Spleen (tissue), 11 donors: Measurements from ENCODE around the gene FGD6. TPM values are rescaled to one million over a fixed set of nuclear protein-coding genes. Genes with fewer than 3 reads are reported as not detected.

Experiments
- DNase-seq: peaks from one replicate; pipeline ENCODE4 v3.0.0-alpha.2; 2020
- H3K27ac ChIP-seq, 8 donors: fragments of 200-600 bp; sonication (generic) in 7 of 8; 1 replicate in 4 of 8; 2 replicates in 4 of 8; pipeline versions ENCODE4 v1.5.0 to v1.8.0; 2016 to 2021; ENCODE audit warnings: inconsistent platforms in 4 of 8, mild to moderate bottlenecking in 4 of 8, moderate library complexity in 1 of 8
- H3K27me3 ChIP-seq, 7 donors: fragments of 200-600 bp; sonication (generic) in 6 of 7; replicated peaks in 1 of 7; 1 replicate in 4 of 7; 2 replicates in 3 of 7; pipeline versions ENCODE4 v1.5.0 to v1.8.0; 2016 to 2021; ENCODE audit warnings: inconsistent platforms in 3 of 7, mild to moderate bottlenecking in 1 of 7
- H3K36me3 ChIP-seq, 6 donors: fragments of 200-600 bp; sonication (generic) in 5 of 6; 1 replicate in 4 of 6; 2 replicates in 2 of 6; pipeline versions ENCODE4 v1.5.0 to v1.8.0; 2016 to 2021; ENCODE audit warnings: inconsistent platforms in 2 of 6
- H3K4me1 ChIP-seq, 6 donors: fragments of 200-600 bp; sonication (generic) in 5 of 6; 1 replicate in 3 of 6; 2 replicates in 3 of 6; pipeline versions ENCODE4 v1.5.0 to v1.8.0; 2016 to 2021; ENCODE audit warnings: inconsistent platforms in 3 of 6
- H3K4me3 ChIP-seq, 8 donors: fragments of 200-600 bp; sonication (generic) in 7 of 8; 1 replicate in 4 of 8; 2 replicates in 4 of 8; pipeline versions ENCODE4 v1.5.0 to v1.8.0; 2016 to 2021; ENCODE audit warnings: inconsistent platforms in 4 of 8, mild to moderate bottlenecking in 4 of 8, moderate library complexity in 2 of 8
- H3K9me3 ChIP-seq, 8 donors: fragments of 200-600 bp; sonication (generic) in 7 of 8; 1 replicate in 4 of 8; 2 replicates in 4 of 8; pipeline versions ENCODE4 v1.5.0 to v1.8.0; 2016 to 2021; ENCODE audit warnings: inconsistent platforms in 4 of 8
- POLR2A ChIP-seq, 3 donors: fragments of 450-650 bp; IDR thresholded peaks; one replicate each; pipeline ENCODE4 v1.5.1; 2017; ENCODE audit warnings: antibody characterized with exemption in 3 of 3, mild to moderate bottlenecking in 1 of 3
- POLR2AphosphoS5 ChIP-seq, 3 donors: sonication (generic); formaldehyde crosslinking; IDR thresholded peaks; one replicate each; pipeline ENCODE4 v1.5.1; 2017; ENCODE audit warnings: antibody characterized with exemption in 3 of 3
- WGBS, 5 donors: extraction: QIAGEN DNeasy Blood & Tissue Kit in 3 of 5; methylation state at CpG; one replicate each; pipeline versions ENCODE4 v1.1.5 to v1.1.7; 2013 to 2018; 5-methylcytosine and 5-hydroxymethylcytosine counted together
- intact Hi-C: fragments of 100-400 bp; cut with DNase I; formaldehyde crosslinking; loops from one replicate; pipeline ENCODE4 v1.15.0; 2023; ENCODE audit warnings: low total_unique reads
- polyA plus RNA-seq, 3 donors: library from polyadenylated mRNA; stranded (reverse); fragments of 200-250 nt; gene quantifications; one replicate each; pipeline ENCODE4 v1.2.1, GENCODE V29; 2013
- total RNA-seq, 7 donors: library from RNA; depleted of rRNA in 3 of 7; stranded (reverse); fragments of >200 nt in 3 of 7; fragmentation: NEBNext Ultra II Directional in 4 of 7; extraction: Animal tissue kit (Norgen Biotek cat#: 25700) in 4 of 7; gene quantifications; one replicate each; pipeline versions ENCODE4 v1.1.0 to v1.2.1, GENCODE V29; 2016 to 2021
- TF ChIP-seq, protein P1 (sequence below), 11 experiments: fragments of 200-600 bp in 7 of 11; fragments of 450-650 bp in 4 of 11; sonication (generic) in 4 of 11; IDR thresholded peaks in 8 of 11; conservative IDR thresholded peaks in 3 of 11; 1 replicate in 7 of 11; 2 replicates in 4 of 11; pipeline versions ENCODE4 v1.4.0 to v1.8.0; 2016 to 2021; ENCODE audit warnings: antibody characterized with exemption in 11 of 11, inconsistent platforms in 4 of 11, mild to moderate bottlenecking in 1 of 11
- donor health status: healthy with polysubstance abuse.
- donor health status: DM: no; HTN: no; CAD: no; lungs with moderate emphysema.
- donor health status: DM: no; HTN: no; CAD: no.
- donor health status: Bipolar disorder and iron deficiency.
- donor health status: healthy.
- donor health status: DM: no; HTN: no; CAD: no.
- donor health status: DM: yes; HTN: yes; CAD: no.

Gene FGD6
- total and polyA plus RNA-seq, 10 donors = 0.78 to 13.0 (median 10.4) TPM

DNA sequence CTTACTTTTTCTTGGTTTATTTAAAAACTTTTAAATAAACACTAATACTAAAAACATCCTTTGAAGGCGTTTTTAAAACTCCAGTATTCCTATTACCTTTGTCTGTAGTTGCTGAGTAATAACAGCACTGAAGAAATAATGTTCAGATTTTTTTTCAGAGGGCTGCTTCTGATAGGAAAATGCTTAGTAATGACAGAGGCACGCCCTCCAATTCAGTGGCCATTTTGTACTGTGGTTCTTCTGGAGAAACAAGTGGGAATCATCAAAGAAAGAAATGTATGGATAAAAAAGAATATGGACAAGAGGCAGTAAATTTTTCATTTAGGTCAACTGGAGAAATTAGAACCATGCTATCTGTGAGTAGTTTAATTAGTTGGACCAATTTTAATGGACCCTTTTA is 13.9 kb upstream of the FGD6 start:
- no peaks in the 10 kb centered on the region for H3K9me3 ChIP-seq
- 68 to 84% (median 73%) methylated on average over 2 of the region's 2 CpGs for WGBS, 5 donors
- DNase-seq = no peak
- H3K27ac ChIP-seq = no peak overlapping the region
- peaks cover 0 to 44% (median 25%) of the 10 kb centered on the region in 6 donors for H3K4me1 ChIP-seq
- no peaks in the 10 kb centered on the region for H3K27me3 ChIP-seq
- H3K4me3 ChIP-seq = no peak overlapping the region
- H3K36me3 ChIP-seq = peaks cover 0 to 6% (median 0%) of the 10 kb centered on the region in 6 donors
- TF ChIP-seq POLR2AphosphoS5 (IDR thresholded peaks at IDR 0.05) = no peak
- no peak for TF ChIP-seq POLR2A (IDR thresholded peaks at IDR 0.05)
- TF ChIP-seq, protein P1, sequence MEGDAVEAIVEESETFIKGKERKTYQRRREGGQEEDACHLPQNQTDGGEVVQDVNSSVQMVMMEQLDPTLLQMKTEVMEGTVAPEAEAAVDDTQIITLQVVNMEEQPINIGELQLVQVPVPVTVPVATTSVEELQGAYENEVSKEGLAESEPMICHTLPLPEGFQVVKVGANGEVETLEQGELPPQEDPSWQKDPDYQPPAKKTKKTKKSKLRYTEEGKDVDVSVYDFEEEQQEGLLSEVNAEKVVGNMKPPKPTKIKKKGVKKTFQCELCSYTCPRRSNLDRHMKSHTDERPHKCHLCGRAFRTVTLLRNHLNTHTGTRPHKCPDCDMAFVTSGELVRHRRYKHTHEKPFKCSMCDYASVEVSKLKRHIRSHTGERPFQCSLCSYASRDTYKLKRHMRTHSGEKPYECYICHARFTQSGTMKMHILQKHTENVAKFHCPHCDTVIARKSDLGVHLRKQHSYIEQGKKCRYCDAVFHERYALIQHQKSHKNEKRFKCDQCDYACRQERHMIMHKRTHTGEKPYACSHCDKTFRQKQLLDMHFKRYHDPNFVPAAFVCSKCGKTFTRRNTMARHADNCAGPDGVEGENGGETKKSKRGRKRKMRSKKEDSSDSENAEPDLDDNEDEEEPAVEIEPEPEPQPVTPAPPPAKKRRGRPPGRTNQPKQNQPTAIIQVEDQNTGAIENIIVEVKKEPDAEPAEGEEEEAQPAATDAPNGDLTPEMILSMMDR (IDR thresholded peaks at IDR 0.05 in 8 of 11, conservative IDR thresholded peaks at IDR 0.05 in 3 of 11) = no peak
- intact Hi-C loops = no loop called here

DNA sequence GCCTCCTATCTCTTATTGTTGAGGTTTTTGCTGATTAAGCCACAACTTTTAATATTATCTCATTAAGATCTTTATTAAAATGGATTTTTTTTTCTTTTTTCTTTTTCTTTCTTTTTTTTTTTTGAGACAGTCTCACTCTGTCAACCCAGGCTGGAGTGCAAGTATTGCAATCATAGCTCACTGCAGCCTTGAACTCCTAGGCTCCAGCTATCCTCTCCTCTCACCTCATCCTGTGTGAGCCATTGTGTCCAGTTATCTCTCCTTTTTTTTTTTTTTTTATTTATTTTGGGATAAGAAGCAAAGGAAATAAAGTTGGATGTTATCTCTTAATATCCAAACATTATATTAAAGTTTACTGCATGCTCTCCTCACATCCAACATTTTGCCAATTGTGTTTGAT is 13.0 kb upstream of the FGD6 start:
- no peaks in the 10 kb centered on the region for H3K27me3 ChIP-seq
- H3K4me1 ChIP-seq = peaks cover 0 to 44% (median 25%) of the 10 kb centered on the region in 6 donors
- intact Hi-C loops = no loop called here
- H3K27ac ChIP-seq = no peak overlapping the region
- no peak for DNase-seq
- no peak for TF ChIP-seq POLR2A (IDR thresholded peaks at IDR 0.05)
- no peak for TF ChIP-seq POLR2AphosphoS5 (IDR thresholded peaks at IDR 0.05)
- TF ChIP-seq, protein P1 (IDR thresholded peaks at IDR 0.05 in 8 of 11, conservative IDR thresholded peaks at IDR 0.05 in 3 of 11) = no peak
- H3K4me3 ChIP-seq = no peak overlapping the region
- H3K36me3 ChIP-seq = peaks cover 0 to 13% (median under 1%) of the 10 kb centered on the region in 6 donors
- no peaks in the 10 kb centered on the region for H3K9me3 ChIP-seq

DNA sequence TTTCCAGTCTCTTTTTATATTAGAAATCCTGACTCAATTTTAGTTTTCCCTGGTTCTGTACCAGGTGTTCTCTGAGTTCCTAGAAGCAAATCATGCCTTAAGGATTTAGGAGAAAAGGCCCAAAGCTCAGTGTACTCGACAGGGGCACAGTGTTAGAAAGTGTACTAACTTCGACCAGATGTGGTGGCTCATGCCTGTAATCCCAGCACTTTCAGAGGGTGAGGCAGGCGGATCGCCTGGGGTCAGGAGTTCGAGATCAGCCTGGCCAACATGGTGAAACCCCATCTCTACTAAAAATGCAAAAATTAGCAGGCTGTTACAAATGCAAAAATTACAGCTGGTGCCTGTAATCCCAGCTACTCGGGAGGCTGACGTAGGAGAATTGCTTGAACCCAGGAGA is 12.4 kb upstream of the FGD6 start:
- H3K27me3 ChIP-seq = no peaks in the 10 kb centered on the region
- H3K9me3 ChIP-seq = no peaks in the 10 kb centered on the region
- intact Hi-C loops = no loop called here
- no peak overlapping the region for H3K4me3 ChIP-seq
- H3K4me1 ChIP-seq = peaks cover 0 to 44% (median 25%) of the 10 kb centered on the region in 6 donors
- no peak for DNase-seq
- no peak for TF ChIP-seq POLR2AphosphoS5 (IDR thresholded peaks at IDR 0.05)
- no peak for TF ChIP-seq POLR2A (IDR thresholded peaks at IDR 0.05)
- TF ChIP-seq, protein P1 (IDR thresholded peaks at IDR 0.05 in 8 of 11, conservative IDR thresholded peaks at IDR 0.05 in 3 of 11) = no peak
- H3K27ac ChIP-seq = no peak overlapping the region
- WGBS, 5 donors = 85 to 95% (median 93%) methylated on average over 7 of the region's 7 CpGs
- H3K36me3 ChIP-seq = peaks cover 0 to 19% (median 3%) of the 10 kb centered on the region in 6 donors

DNA sequence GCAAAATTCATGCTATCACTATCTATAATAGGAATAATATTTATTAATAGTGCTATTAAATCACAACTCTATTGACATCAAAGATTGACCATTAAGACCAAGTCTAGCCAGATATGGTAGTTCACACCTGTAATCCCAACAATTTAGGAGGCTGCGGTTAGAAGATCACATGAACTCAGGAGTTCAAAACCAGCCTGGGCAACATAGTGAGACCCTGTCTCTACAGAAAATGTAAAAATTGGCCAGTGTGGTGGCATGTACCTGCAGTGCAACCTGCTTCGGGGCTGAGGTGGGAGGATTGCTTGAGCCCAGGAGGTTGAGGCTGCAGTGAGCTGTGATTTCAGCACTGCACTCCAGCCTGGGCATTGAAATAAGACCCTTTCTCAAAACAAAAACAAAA is 11.3 kb upstream of the FGD6 start:
- TF ChIP-seq POLR2AphosphoS5 (IDR thresholded peaks at IDR 0.05) (no peak), POLR2A (IDR thresholded peaks at IDR 0.05) (no peak)
- TF ChIP-seq, protein P1 (IDR thresholded peaks at IDR 0.05 in 8 of 11, conservative IDR thresholded peaks at IDR 0.05 in 3 of 11) = no peak
- Histone ChIP-seq H3K27ac (no peak overlapping the region), H3K4me1 (peaks cover 0 to 44% (median 25%) of the 10 kb centered on the region in 6 donors), H3K9me3 (no peaks in the 10 kb centered on the region), H3K4me3 (no peak overlapping the region), H3K36me3 (peaks cover 0 to 21% (median 3%) of the 10 kb centered on the region in 6 donors), H3K27me3 (no peaks in the 10 kb centered on the region)
- intact Hi-C loops = no loop called here
- 92 to 100% (median 95%) methylated on average over 2 of the region's 2 CpGs for WGBS, 5 donors
- DNase-seq = no peak
